CD14-positive monocyte (primary cell): ENCODE measurements around the gene NPNT. TPM values are rescaled to one million over a fixed set of nuclear protein-coding genes. Genes with fewer than 3 reads are reported as not detected.

Source experiments
- DNase-seq, 3 donors: peaks; one replicate each; pipeline ENCODE4 v3.0.0-alpha.2; 2011 to 2022
- H2AFZ ChIP-seq: 2 replicates; pipeline ENCODE4 v1.6.0; 2012; ENCODE audit warnings: mild to moderate bottlenecking, low read depth, low read length, inconsistent platforms; ENCODE audit not compliant: insufficient read depth, poor library complexity, severe bottlenecking
- H3K27ac ChIP-seq, 2 donors: 1 replicate in 1 of 2; 2 replicates in 1 of 2; pipeline ENCODE4 v1.5.1; 2012 to 2013; ENCODE audit warnings: low read length in 2 of 2, control low read depth in 1 of 2, inconsistent platforms in 1 of 2, low read depth in 1 of 2, mild to moderate bottlenecking in 1 of 2
- H3K27me3 ChIP-seq, 2 donors: one replicate each; pipeline versions ENCODE4 v1.6.0 to v1.6.1; 2011 to 2013; ENCODE audit warnings: low read length in 2 of 2; ENCODE audit not compliant: control insufficient read depth in 2 of 2, insufficient read depth in 2 of 2
- H3K36me3 ChIP-seq, 2 donors: replicated peaks in 1 of 2; 1 replicate in 1 of 2; 2 replicates in 1 of 2; pipeline versions ENCODE4 v1.5.1 to v1.6.1; 2012 to 2013; ENCODE audit warnings: low read length in 2 of 2, control low read depth in 1 of 2, inconsistent platforms in 1 of 2, mild to moderate bottlenecking in 1 of 2; ENCODE audit not compliant: insufficient read depth in 2 of 2, control insufficient read depth in 1 of 2
- H3K4me1 ChIP-seq, 2 donors: 1 replicate in 1 of 2; 2 replicates in 1 of 2; pipeline versions ENCODE4 v1.5.1 to v1.6.1; 2012 to 2013; ENCODE audit warnings: low read length in 2 of 2, control low read depth in 1 of 2, inconsistent platforms in 1 of 2, mild to moderate bottlenecking in 1 of 2, moderate library complexity in 1 of 2; ENCODE audit not compliant: insufficient read depth in 2 of 2, control insufficient read depth in 1 of 2
- H3K4me2 ChIP-seq: replicated peaks from 2 replicates; pipeline ENCODE3; 2012; ENCODE audit warnings: low read length, moderate library complexity, mild to moderate bottlenecking; ENCODE audit not compliant: poor library complexity, severe bottlenecking; ENCODE audit errors: extremely low read depth
- H3K4me3 ChIP-seq, 3 experiments: fragments of 200-600 bp in 1 of 3; sonication (generic) in 1 of 3; replicated peaks in 1 of 3; 1 replicate in 2 of 3; 2 replicates in 1 of 3; pipeline ENCODE4 v1.5.1; 2011 to 2013; ENCODE audit warnings: low read length in 3 of 3, mild to moderate bottlenecking in 3 of 3, control low read depth in 2 of 3, low read depth in 2 of 3, inconsistent platforms in 1 of 3, moderate library complexity in 1 of 3
- H3K79me2 ChIP-seq: 2 replicates; pipeline ENCODE4 v1.6.0; 2012; ENCODE audit warnings: mild to moderate bottlenecking, control low read depth, inconsistent platforms, low read length, moderate library complexity; ENCODE audit not compliant: insufficient read depth
- H3K9ac ChIP-seq: 2 replicates; pipeline ENCODE4 v1.6.0; 2017; ENCODE audit warnings: low read length, mild to moderate bottlenecking; ENCODE audit not compliant: insufficient read depth, poor library complexity, severe bottlenecking
- H3K9me3 ChIP-seq, 2 donors: replicated peaks in 1 of 2; 1 replicate in 1 of 2; 2 replicates in 1 of 2; pipeline versions ENCODE4 v1.5.1 to v1.6.1; 2012 to 2013; ENCODE audit warnings: low read length in 2 of 2, control low read depth in 1 of 2; ENCODE audit not compliant: control insufficient read depth in 1 of 2, insufficient read depth in 1 of 2
- H4K20me1 ChIP-seq: 2 replicates; pipeline ENCODE4 v1.6.0; 2012; ENCODE audit warnings: mild to moderate bottlenecking, low read length, control low read depth, moderate library complexity; ENCODE audit not compliant: insufficient read depth
- H3K27ac Mint-ChIP-seq, 7 donors: one replicate each; pipeline ENCODE4 v1.8.0; 2020; ENCODE audit warnings: mild to moderate bottlenecking in 7 of 7, mixed read lengths in 7 of 7, moderate library complexity in 6 of 7, inconsistent platforms in 2 of 7
- H3K27me3 Mint-ChIP-seq, 3 donors: one replicate each; pipeline ENCODE4 v1.8.0; 2021 to 2022; ENCODE audit warnings: low read depth in 3 of 3, mild to moderate bottlenecking in 3 of 3, mixed read lengths in 3 of 3, moderate library complexity in 3 of 3, inconsistent platforms in 1 of 3
- H3K36me3 Mint-ChIP-seq, 2 donors: one replicate each; pipeline ENCODE4 v1.8.0; 2020; ENCODE audit warnings: mixed read lengths in 2 of 2, inconsistent platforms in 1 of 2, mild to moderate bottlenecking in 1 of 2
- H3K4me1 Mint-ChIP-seq: one replicate; pipeline ENCODE4 v1.8.0; 2020; ENCODE audit warnings: mild to moderate bottlenecking, mixed read lengths
- H3K4me3 Mint-ChIP-seq, 2 donors: one replicate each; pipeline ENCODE4 v1.8.0; 2020; ENCODE audit warnings: mild to moderate bottlenecking in 2 of 2, mixed read lengths in 2 of 2, moderate library complexity in 1 of 2
- H3K9me3 Mint-ChIP-seq, 7 donors: one replicate each; pipeline ENCODE4 v1.8.0; 2020 to 2022; ENCODE audit warnings: mixed read lengths in 7 of 7, mild to moderate bottlenecking in 6 of 7, moderate library complexity in 6 of 7, inconsistent platforms in 2 of 7
- CTCF ChIP-seq: fragments of 200-600 bp; IDR thresholded peaks from one replicate; pipeline ENCODE4 v1.8.0; 2022; ENCODE audit warnings: antibody characterized with exemption, mild to moderate bottlenecking
- WGBS: methylation state at CpG from one replicate; pipeline ENCODE4 v1.1.5; 2013; ENCODE audit warnings: missing lambda C conversion rate; ENCODE audit not compliant: insufficient coverage; 5-methylcytosine and 5-hydroxymethylcytosine counted together
- intact Hi-C, 2 donors: fragments of 100-400 bp; cut with micrococcal nuclease; formaldehyde crosslinking; loops; one replicate each; pipeline versions ENCODE4 v1.15.0 to v1.15.1; 2023
- polyA plus RNA-seq, 3 donors: library from polyadenylated mRNA; depleted of rRNA in 1 of 3; unstranded in 2 of 3; stranded (reverse) in 1 of 3; fragments of 300-500 nt in 2 of 3; fragments of >200 nt in 1 of 3; fragmentation: Illumina TruSeq in 2 of 3; gene quantifications; 1 replicate in 2 of 3; 2 replicates in 1 of 3; pipeline ENCODE4 v1.2.3, GENCODE V29; 2012 to 2021

Gene NPNT
- polyA plus RNA-seq, 3 donors, result not detected

- Mint-ChIP-seq H3K9me3 (peaks cover 0 to 3% (median 2%) of the 10 kb centered on the region in 7 donors), H3K4me1 (no peaks in the 10 kb centered on the region)
- no peak overlapping the region for H2AFZ ChIP-seq
Measured at GRCh38 chr4:105994061-105994460, 98.8 kb downstream of the NPNT start.

GRCh38 chr4:105994841-105995501 is 99.7 kb downstream of the NPNT start:
- peaks cover 0 to 4% of the 10 kb centered on the region in 2 donors for H3K9me3 ChIP-seq
- H3K9ac ChIP-seq, result no peak overlapping the region
- Mint-ChIP-seq H3K27ac (no peak overlapping the region), H3K4me3 (no peak overlapping the region), H3K27me3 (no peaks in the 10 kb centered on the region), H3K9me3 (peaks cover 0 to 5% (median 2%) of the 10 kb centered on the region in 7 donors), H3K4me1 (no peaks in the 10 kb centered on the region), H3K36me3 (no peaks in the 10 kb centered on the region)
- H3K79me2 ChIP-seq, result no peaks in the 10 kb centered on the region
- WGBS, result 85% methylated on average over 5 of the region's 5 CpGs
- no peak overlapping the region for H2AFZ ChIP-seq
- TF ChIP-seq CTCF, result no peak
- no peaks in the 10 kb centered on the region for H4K20me1 ChIP-seq
- no peaks in the 10 kb centered on the region for H3K27me3 ChIP-seq
- no peaks in the 10 kb centered on the region for H3K4me1 ChIP-seq
- H3K36me3 ChIP-seq, result no peaks in the 10 kb centered on the region
- no peak overlapping the region for H3K27ac ChIP-seq
- H3K4me2 ChIP-seq, result no peak overlapping the region
- intact Hi-C loops, result no loop called here
- DNase-seq, result no peak
- no peak overlapping the region for H3K4me3 ChIP-seq

More at GRCh38 chr4:105994061-105994460, 98.8 kb downstream of the NPNT start:
- Mint-ChIP-seq H3K4me3 (no peak overlapping the region), H3K27me3 (no peaks in the 10 kb centered on the region), H3K27ac (no peak overlapping the region), H3K36me3 (no peaks in the 10 kb centered on the region)
- intact Hi-C loops, result no loop called here
- Histone ChIP-seq H3K4me1 (no peaks in the 10 kb centered on the region), H3K4me2 (no peak overlapping the region), H3K27me3 (no peaks in the 10 kb centered on the region), H3K36me3 (no peaks in the 10 kb centered on the region), H3K9ac (no peak overlapping the region), H3K9me3 (peaks cover 0 to 4% of the 10 kb centered on the region in 2 donors), H3K79me2 (no peaks in the 10 kb centered on the region), H4K20me1 (no peaks in the 10 kb centered on the region), H3K27ac (no peak overlapping the region), H3K4me3 (no peak overlapping the region)
- no peak for DNase-seq
- 77% methylated on average over 5 of the region's 6 CpGs for WGBS
- TF ChIP-seq CTCF, result no peak
